Loucy (cell line): ENCODE results near the gene MTMR10.

Experiments
- CTCF ChIP-seq: fragments of 200-600 bp; sonication (generic); conservative IDR thresholded peaks from 2 replicates; pipeline ENCODE4 v1.5.1; 2014; ENCODE audit warnings: mild to moderate bottlenecking, antibody characterized with exemption, low read length
- EZH2phosphoT487 ChIP-seq: fragments of 200-600 bp; IDR thresholded peaks from 2 replicates; pipeline ENCODE4 v1.6.1; 2018; ENCODE audit warnings: antibody characterized with exemption, mild to moderate bottlenecking, moderate library complexity, borderline replicate concordance

- TF ChIP-seq CTCF (no peak), EZH2phosphoT487 (no peak)
Observed at GRCh38 chr15:31010036-31010435, 18.6 kb upstream of the MTMR10 start.
